OCI-LY7 (cell line): ENCODE data around the gene ANKRD18A. TPM values are rescaled to one million over a fixed set of nuclear protein-coding genes. Genes with fewer than 3 reads are reported as not detected.

Experiments
- BruUV-seq: library from RNA; stranded (reverse); fragments of 400-500 nt; replicated peaks from 2 replicates; lab custom pipeline; 2021; lab: Mats Ljungman, UMichigan
- CTCF ChIA-PET: fragments of 300-600 bp; sonication (Branson Sonifier 250); formaldehyde crosslinking; loops from one replicate; lab custom pipeline; 2022; ENCODE audit warnings: antibody characterized with exemption; ENCODE audit not compliant: unreplicated experiment; lab: Charles Lee
- POLR2A ChIA-PET: fragments of 300-600 bp; sonication (Branson Sonifier 250); formaldehyde crosslinking; loops from one replicate; lab custom pipeline; 2022; ENCODE audit warnings: antibody characterized with exemption; lab: Charles Lee
- DNase-seq: peaks from one replicate; pipeline ENCODE4 v3.0.0-alpha.2; 2015; ENCODE audit warnings: low spot score
- H2AFZ ChIP-seq: fragments of 200-600 bp; sonication (generic), shearing (Covaris generic); 2 replicates; pipeline ENCODE4 v1.6.1; 2014; ENCODE audit warnings: mild to moderate bottlenecking, antibody characterized with exemption, low read length, moderate library complexity
- H3K27ac ChIP-seq: fragments of 200-600 bp; sonication (generic); 2 replicates; pipeline ENCODE4 v1.5.1; 2014; ENCODE audit warnings: mixed run types, low read depth, mild to moderate bottlenecking, moderate library complexity, low read length, inconsistent platforms; ENCODE audit not compliant: poor library complexity, severe bottlenecking
- H3K36me3 ChIP-seq: fragments of 200-600 bp; sonication (generic); 2 replicates; pipeline ENCODE4 v1.6.1; 2014; ENCODE audit warnings: mild to moderate bottlenecking, antibody characterized with exemption, low read length, moderate library complexity, mixed read lengths; ENCODE audit not compliant: insufficient read depth
- H3K4me1 ChIP-seq: fragments of 200-600 bp; sonication (generic); 2 replicates; pipeline ENCODE4 v1.5.1; 2014; ENCODE audit warnings: mild to moderate bottlenecking, low read length; ENCODE audit not compliant: insufficient read depth, poor library complexity, severe bottlenecking
- H3K4me2 ChIP-seq: fragments of 200-600 bp; sonication (generic); 2 replicates; pipeline ENCODE4 v1.6.1; 2014; ENCODE audit warnings: mild to moderate bottlenecking, low read length
- H3K4me3 ChIP-seq: fragments of 200-600 bp; sonication (generic); 2 replicates; pipeline ENCODE4 v1.5.1; 2014; ENCODE audit warnings: mild to moderate bottlenecking, low read depth, low read length; ENCODE audit not compliant: poor library complexity, severe bottlenecking
- H3K79me2 ChIP-seq: fragments of 200-600 bp; sonication (generic); 2 replicates; pipeline ENCODE4 v1.6.1; 2016; ENCODE audit warnings: low read depth, mild to moderate bottlenecking, low read length, moderate library complexity, mixed read lengths; ENCODE audit not compliant: insufficient read depth
- H3K9me2 ChIP-seq: fragments of 200-600 bp; sonication (generic); 2 replicates; pipeline ENCODE4 v1.6.1; 2016; ENCODE audit warnings: mild to moderate bottlenecking, low read length, mixed read lengths; ENCODE audit not compliant: insufficient read depth
- H3K9me3 ChIP-seq: fragments of 200-600 bp; sonication (generic); 2 replicates; pipeline ENCODE4 v1.6.1; 2014; ENCODE audit warnings: mild to moderate bottlenecking, mixed run types, low read length, mixed read lengths
- H4K20me1 ChIP-seq: fragments of 200-600 bp; sonication (generic); 2 replicates; pipeline ENCODE4 v1.6.1; 2014; ENCODE audit warnings: mild to moderate bottlenecking, antibody characterized with exemption, low read length, moderate library complexity, mixed read lengths; ENCODE audit not compliant: insufficient read depth
- CTCF ChIP-seq: fragments of 200-600 bp; sonication (generic); conservative IDR thresholded peaks from 2 replicates; pipeline ENCODE4 v1.5.1; 2014; ENCODE audit warnings: mild to moderate bottlenecking, antibody characterized with exemption, low read length, moderate library complexity, mixed read lengths
- EZH2phosphoT487 ChIP-seq: fragments of 200-600 bp; sonication (generic); IDR thresholded peaks from 2 replicates; pipeline ENCODE4 v1.6.1; 2018; ENCODE audit warnings: low read depth, borderline replicate concordance, mild to moderate bottlenecking, mixed run types, antibody characterized with exemption, low read length, moderate library complexity, mixed read lengths
- intact Hi-C: fragments of 100-400 bp; cut with micrococcal nuclease; formaldehyde crosslinking; loops from one replicate; pipeline ENCODE4 v1.10.0; 2022; ENCODE audit not compliant: unreplicated experiment
- total RNA-seq, 2 experiments: library from RNA; depleted of rRNA in 1 of 2; stranded (reverse); fragments of >200 nt in 1 of 2; shearing (Covaris generic) in 1 of 2; gene quantifications; 2 replicates each; pipeline ENCODE4 v1.2.3, GENCODE V29; 2014 to 2022

Gene ANKRD18A
- total RNA-seq, 2 experiments from 2014 or later: not detected

GRCh38 chr9:38626006-38626405, 5.6 kb upstream of the ANKRD18A start:
- no peaks in the 10 kb centered on the region for H3K4me1 ChIP-seq
- intact Hi-C loops: no loop called here
- H3K9me3 ChIP-seq: no peaks in the 10 kb centered on the region
- no peak overlapping the region for H3K4me2 ChIP-seq
- no peaks in the 10 kb centered on the region for H4K20me1 ChIP-seq
- CTCF ChIA-PET: no interaction called here
- no TSS peak for BruUV-seq
- H3K79me2 ChIP-seq: no peaks in the 10 kb centered on the region
- POLR2A ChIA-PET: interaction anchor here (0.7 kb wide), 1 partner anchor 16 kb away, joined by 4 read pairs; no protein-coding TSS in a partner anchor
- no peak overlapping the region for H3K27ac ChIP-seq
- no peak for TF ChIP-seq EZH2phosphoT487
- no peak for TF ChIP-seq CTCF
- DNase-seq: no peak
- H2AFZ ChIP-seq: no peak overlapping the region
- no peaks in the 10 kb centered on the region for H3K36me3 ChIP-seq
- H3K9me2 ChIP-seq: no peaks in the 10 kb centered on the region
- no peak overlapping the region for H3K4me3 ChIP-seq

- ChIA-PET POLR2A (no interaction called here), CTCF (no interaction called here)
- TF ChIP-seq EZH2phosphoT487: no peak
- no peak for TF ChIP-seq CTCF
- BruUV-seq: no TSS peak
- H3K4me1 ChIP-seq: no peaks in the 10 kb centered on the region
- DNase-seq: no peak
- intact Hi-C loops: no loop called here
- no peak overlapping the region for H2AFZ ChIP-seq
- H3K27ac ChIP-seq: no peak overlapping the region
- no peak overlapping the region for H3K4me2 ChIP-seq
- H3K36me3 ChIP-seq: no peaks in the 10 kb centered on the region
- no peaks in the 10 kb centered on the region for H3K79me2 ChIP-seq
- no peak overlapping the region for H3K4me3 ChIP-seq
- no peaks in the 10 kb centered on the region for H3K9me3 ChIP-seq
- no peaks in the 10 kb centered on the region for H4K20me1 ChIP-seq
- no peaks in the 10 kb centered on the region for H3K9me2 ChIP-seq
Observed at GRCh38 chr9:38622951-38623350, 2.6 kb upstream of the ANKRD18A start.

GRCh38 chr9:38622288-38622674, 1.9 kb upstream of the ANKRD18A start:
- Histone ChIP-seq H3K36me3 (no peaks in the 10 kb centered on the region), H3K27ac (no peak overlapping the region), H2AFZ (no peak overlapping the region), H3K9me3 (no peaks in the 10 kb centered on the region), H3K4me2 (no peak overlapping the region), H3K79me2 (no peaks in the 10 kb centered on the region), H3K4me3 (no peak overlapping the region), H3K9me2 (no peaks in the 10 kb centered on the region), H3K4me1 (no peaks in the 10 kb centered on the region), H4K20me1 (no peaks in the 10 kb centered on the region)
- DNase-seq: no peak
- CTCF ChIA-PET: no interaction called here
- BruUV-seq: no TSS peak
- intact Hi-C loops: no loop called here
- POLR2A ChIA-PET: no interaction called here
- TF ChIP-seq CTCF (no peak), EZH2phosphoT487 (no peak)
